Activated gamma-delta T cell treated with Interleukin-2 at 50 U/mL for 16 hours (primary cell): Measurements from ENCODE around the gene COL4A1.

Source experiments
- DNase-seq: peaks from one replicate; pipeline ENCODE4 v3.0.0-alpha.2; 2020

The COL4A1 gene

DNA sequence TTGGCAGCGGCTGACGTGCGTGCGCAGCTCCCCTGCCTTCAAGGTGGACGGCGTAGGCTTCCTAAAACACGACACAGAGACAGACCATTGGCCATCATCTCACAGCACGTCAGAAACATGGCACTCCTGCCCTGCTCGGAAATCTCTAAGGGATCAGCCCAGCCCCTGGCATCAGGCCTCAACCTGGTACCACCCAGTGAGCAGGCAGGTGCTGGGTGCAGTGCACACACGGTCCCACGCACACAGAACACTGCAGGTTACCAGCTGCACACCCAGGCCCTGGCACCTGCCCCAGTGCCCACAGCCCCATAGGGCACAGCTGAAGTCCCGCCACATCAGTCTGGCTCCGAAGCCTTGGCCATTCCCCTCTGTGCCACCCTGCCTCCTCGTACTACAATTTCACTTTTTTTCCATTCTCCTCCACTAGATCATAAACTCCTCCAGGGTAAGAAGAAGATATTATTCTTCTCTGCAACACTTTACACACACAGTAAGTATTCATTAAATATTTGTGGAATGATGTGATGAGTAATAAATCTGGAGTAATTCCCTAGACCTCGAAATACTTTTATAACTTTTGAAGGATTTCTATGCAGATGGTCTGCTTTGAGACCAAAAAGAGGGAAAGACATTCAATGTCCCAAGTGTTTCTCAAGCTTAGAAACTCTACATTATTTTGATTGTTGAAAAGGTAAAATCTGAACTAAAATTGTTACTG is 156.4 kb downstream of the COL4A1 start:
- DNase-seq = no peak

DNA sequence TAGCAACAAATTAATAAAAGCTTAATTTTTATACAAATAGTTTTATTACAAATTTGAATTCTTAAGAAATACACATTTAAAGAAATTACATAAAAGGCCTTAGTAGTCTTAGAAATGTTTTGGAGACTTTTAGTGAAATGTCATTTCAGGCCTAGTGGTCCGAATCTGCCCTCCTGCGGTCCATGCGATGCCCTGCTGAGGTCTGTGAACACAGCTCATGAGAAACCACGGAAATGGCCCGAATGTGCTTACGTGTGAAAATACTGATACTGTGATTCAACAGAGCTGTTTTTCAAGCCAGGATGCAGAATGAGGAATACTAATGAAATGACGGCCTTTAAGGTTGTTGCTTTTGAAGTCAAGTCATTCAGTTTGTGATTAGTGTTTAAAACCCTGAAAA is 157.9 kb downstream of the COL4A1 start:
- DNase-seq = no peak

DNA sequence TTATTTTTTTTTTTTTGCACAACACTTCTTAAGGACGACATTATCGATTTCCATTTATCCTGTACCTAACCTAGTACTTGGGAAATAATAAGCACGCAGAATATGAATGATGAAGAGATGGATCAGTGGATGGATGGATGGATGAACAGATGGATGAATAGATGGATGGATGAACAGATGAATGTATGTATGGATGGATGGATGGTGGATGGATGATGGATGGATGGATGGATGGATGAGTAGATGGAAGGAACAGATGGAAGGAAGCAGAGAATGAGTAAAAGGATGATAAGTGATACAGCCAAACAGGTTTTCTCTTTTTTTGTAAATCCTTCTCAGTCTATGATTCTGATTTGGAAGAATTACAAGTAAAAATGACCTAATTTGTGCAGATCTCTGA is 166.9 kb downstream of the COL4A1 start:
- DNase-seq = no peak

DNA sequence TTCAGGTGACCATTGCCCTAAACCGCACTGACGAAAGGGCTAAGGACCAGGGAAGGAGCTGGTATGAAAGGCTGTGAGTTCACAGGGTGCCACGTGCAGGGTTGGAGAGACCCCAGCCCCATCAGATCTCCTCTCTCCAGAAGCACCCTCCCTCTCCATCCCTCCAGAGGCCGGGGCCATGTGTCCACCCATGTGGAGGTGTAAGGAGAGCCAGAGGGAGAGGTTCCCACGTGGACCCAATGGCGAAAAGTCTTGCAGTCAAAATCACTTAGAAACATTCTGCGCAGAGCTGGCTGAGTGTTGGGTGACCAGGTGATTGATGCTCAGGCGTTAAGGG is 168.3 kb downstream of the COL4A1 start:
- DNase-seq = no peak

DNA sequence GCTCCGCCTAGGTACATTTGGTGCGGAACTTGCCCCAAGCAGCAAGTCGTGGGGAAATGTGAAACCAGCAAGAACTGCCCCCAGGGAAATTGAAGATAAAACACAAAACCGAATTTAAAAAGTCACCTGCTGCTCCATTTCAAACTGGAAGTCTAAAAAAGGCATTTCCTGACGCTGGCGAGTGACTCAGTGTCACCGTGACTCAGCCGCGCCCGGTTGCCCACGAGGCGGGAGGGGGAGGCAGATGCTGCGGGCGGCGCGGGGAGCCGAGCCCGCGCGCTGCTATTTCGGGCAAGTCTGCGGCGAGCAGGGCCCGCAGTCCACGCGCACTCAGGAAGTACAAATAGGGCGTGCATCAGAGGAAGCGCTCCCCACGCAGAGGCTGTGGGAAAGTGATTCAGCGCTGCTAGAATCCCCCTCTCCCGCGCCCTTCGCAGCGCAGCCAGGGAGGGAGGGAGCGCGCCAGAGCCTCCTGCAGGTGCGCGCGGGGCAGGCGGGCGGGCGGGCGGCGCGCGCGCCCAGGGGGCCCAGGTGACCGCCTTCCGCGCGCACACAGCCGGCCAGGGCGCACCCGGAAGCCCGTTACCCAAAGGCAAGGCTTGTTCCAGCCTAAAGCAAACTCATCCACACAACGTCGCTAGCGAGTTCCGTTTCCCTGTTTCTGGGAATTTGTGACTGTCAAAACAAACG is 168.8 kb downstream of the COL4A1 start:
- peak; percentile 37 for DNase-seq

DNA sequence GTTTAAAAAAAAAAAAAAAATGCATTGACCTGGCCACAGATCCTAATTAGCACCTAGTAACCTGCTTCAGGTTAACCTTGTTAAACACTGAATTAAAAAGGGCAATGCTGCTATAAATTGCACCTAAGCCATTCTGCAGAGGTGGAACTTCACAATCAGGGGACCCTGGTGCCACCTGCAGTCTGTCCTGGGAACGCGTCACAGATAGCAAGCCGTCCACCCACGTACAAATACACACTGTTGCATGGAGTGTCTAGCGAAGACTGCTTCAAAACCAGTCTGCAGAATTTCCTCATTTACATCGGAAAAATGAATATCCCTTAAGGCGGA is 169.3 kb downstream of the COL4A1 start:
- no peak for DNase-seq

DNA sequence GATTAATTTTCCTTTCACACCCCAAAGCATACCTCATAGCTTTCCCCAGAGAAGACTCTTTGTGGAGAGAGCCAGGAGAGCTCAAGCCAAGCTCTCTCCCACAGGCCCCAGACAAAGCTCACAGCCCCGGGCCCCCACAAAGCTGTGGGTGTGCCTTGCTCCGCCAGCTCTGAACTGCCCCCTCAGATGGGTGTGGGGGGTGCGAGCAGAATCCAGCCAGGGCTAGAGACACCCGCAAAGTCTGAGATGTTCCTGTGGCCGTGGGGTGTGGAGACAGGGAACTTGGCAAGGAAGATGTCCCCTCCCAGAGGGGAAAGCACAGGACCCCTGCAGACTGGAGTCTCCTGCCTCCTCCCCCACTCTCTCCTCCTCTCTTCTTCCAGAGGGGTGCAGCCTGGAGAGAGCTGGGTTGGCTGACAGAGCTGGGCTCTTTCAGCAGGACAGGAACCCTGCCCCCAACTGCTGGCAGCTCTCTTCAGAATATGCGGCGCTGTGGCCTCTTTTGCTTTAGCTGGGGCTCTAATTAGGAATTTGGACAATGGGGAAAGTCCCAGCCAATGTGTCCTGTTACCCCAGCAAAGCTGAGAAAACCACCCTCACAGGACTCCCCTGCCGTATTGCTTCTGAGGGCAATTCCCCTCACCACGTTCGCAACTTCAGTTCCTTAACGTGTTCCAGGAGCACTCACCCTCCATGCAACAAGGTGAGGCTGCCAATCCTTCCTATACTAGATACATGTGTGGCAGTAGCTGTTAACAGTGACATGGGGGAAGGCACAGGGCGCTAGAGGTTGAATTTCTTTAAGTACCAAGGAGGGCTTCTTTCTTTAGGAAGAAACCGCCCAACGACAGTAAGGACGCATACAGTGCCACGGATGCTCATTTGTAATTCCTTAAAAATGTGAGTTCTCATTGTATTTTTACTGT is 170.0 kb downstream of the COL4A1 start:
- no peak for DNase-seq

DNA sequence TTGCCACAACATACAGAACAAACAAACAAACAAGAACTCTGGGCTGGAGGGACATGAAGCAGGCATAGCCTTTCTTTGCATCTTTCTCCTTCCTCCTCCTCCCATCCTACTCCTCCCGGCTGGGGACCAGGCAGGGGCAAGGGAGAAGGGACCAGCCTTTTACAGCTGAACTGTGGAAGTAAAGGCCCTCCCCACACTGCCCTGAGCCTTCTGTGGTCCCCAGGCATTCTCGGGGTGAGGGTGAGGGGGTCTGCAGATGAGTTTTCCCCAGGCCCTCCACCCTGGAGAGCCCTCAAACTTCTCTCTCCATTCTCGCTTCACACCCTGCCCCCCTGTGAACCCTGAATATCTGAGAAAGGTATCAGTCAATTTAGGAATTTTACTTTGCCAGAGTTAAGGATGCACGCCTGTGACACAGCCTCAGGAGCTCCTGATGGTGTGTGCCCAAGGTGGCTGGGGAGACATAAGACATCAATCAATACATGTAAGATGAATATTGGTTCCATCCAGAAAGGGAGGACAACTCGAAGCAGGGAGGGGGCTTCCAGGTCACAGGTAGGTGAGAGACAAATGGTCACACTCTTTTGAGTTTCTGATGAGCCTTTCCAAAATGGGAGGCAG is 170.9 kb downstream of the COL4A1 start:
- DNase-seq = no peak

DNA sequence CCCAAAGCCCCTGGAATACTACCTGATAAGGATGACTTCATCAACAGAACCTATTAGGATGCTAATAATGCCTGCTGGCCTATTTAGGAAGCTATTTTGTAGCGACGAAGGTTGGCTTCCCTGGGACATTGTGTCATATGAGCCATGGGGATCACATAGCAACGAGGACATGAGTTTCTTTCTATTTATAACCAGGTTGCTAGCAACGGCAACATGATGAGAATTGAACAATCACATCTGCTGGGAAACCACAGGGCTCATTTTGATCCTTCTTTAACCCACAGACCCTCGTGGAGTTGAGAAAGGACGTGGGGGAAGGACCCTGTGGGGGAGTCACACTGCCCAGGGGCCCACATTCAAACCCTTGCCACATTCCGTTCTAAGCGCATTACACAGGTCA is 172.2 kb downstream of the COL4A1 start:
- no peak for DNase-seq

DNA sequence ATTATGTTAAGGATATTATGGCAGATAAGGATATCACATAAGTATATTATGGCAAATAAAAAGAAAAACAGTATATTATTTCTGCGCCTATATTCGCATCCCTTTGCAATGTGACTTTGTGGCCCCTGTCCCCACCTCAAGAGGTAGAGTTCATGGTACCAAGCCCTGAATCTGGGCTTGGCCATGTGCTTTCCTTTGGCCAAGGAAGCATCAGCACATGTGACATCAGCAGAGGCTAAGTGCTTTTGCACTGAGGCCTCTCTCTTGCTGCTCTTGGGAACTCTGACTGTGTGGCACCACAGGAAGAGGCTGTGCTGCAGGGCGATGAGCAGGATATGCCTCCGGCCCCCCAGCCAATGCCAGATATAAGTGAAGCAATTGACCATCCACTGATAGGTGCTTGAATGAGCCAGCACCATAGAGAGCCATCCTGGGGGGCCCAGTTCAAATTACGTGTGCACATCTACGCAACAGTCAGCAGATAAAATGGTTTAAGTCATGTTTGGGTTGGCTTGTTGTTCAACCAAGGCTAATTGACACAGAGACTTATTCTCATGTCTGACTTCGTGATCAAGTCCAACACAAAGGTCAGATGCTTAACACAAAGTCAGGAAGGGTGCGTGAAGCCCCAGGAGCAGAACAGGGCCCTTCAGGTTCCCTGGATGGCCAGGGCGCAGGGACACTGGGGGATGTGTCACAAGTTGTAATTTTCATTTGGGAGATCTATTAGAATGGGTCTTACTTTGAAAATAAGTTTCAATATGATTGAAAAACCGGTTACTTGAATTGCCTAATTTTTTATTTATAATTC is 173.3 kb downstream of the COL4A1 start:
- no peak for DNase-seq

DNA sequence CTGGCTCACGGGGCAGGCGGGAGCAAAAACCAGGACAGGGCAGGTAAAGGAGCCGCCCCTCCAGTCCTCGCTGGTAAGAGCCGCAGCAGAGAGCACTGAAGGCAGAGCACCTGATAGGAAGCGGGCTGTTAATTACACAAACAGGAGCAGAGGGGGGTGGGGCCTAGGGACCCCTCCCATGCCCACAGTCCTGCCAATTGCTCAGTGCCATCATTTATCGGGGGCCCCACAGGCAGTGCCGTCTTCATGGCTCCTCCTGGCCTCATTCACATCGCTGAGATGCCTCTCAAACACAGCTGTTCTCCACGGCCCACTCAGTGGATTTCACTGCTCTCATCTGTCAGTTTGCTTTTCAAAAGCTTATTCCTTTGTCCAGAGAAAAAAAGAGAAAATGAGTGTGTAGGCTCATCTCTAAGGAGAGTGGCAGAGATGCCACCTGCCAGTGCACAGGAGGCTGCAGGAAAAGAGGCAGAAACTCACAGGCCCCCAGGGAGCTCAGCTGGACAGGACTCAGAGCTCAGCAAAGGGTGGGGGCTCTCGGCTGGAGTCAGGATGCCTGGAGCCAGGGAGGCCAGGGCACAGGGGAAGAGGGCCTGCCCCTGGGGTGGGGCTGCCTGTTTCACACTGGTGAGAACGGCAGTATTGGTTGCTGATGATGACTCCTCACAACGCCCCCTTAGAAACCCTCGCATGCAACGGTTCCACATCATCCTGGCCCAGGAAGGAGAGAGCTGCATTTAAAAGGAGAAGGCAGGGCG is 174.6 kb downstream of the COL4A1 start:
- no peak for DNase-seq

DNA sequence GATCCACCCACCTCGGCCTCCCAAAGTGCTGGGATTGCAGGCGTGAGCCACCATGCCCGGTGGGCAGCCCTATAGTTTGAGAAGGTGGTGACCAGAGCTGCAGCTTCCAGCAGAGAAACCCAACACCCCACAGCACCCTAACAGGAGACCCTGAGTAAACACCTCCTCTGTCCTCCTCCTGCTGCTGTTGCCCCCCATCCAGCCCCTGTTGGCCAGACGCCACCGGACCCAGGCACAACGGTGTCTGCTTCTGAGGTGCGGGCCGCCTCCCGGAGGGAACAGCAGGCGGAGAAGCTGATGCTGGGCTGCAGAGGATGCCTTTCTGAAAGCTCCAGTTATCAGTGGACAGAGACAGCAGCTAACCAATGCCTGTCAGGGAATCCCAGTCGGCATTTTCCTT is 175.5 kb downstream of the COL4A1 start:
- no peak for DNase-seq

DNA sequence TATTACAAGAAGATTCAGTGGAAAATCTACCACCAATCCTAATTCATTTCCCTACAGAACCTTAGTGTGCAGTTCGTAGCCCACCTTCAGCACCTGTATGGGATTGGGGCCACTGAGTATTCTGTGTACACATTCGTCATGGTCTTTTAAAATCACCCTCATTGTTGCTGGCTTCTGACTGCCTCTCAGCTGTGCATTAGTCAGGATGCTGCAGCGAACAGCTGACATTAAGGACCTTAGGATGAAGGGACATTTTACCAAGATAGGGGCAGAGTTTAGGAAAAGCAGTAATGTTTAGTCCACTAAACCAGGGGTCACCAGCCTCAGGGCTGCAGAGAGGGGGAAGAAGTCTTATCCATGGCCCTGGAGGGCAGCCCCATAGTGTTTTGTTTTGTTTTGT is 176.5 kb downstream of the COL4A1 start:
- no peak for DNase-seq

DNA sequence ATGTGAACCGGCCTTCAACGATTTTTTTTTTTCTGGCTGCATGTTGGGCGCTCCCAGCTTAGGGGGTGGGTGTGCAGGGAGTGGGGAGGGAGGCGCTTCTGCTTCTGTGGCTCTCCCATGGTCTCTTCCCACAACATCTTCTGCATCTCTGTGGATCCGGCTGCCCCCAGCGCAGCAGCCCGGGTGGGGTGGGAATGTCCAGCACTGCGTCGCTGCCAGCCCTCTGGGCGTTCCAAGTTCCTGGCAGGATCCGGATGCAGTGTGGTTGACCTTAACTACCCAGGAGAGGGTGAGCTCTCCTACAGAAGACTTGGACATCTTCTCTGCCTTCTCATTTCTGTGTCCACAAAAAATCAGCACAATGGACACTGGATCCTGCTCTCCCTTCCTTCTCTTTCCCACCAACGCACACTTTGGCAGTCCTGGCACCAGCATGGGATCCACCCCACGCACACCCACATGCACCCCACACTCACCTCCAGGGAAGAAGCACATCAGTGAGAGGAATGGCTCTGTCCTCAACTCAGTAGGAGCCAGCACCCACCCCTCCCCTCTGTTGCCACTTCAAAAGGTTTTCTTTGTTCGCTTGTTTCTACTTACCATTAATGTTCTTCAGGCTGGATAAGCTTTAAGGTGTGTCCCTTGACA is 177.3 kb downstream of the COL4A1 start:
- no peak for DNase-seq

DNA sequence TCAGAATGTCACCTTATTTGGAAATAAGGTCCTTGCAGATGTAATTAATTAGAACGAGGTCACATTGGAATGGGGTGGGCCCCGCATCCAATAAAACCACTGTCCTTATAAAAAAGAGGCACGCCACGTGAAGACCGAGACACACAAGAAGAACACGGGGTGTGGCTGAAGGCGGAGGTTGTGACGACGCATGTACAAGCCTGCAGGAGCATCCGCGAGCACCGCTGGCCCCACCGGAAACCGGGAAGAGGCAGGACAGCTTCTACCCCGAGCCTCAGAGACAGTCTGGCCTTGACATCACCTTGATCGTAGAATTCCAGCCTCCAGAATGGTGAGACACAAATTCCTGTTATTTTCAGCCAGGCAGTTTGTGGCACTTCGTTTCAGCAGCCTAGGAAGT is 177.9 kb downstream of the COL4A1 start:
- DNase-seq = no peak

DNA sequence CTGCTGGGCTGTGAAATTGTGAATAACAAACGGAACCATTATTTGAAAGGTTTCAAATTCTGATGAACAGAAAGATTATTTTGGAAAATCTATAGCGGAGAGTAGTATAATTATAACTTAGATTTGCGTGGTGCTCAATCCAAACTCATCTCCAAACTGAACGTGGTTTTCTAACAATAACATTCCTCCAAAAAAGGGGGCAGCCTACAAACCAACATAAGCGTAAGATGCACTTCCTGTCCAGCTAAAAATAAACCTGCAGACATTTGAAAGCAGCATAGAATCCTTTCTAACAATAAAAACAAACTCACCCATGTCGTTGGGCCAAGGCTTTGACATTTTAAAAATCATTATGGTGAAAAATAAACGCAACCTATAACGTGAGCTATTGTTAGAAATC is 178.4 kb downstream of the COL4A1 start:
- DNase-seq = no peak

DNA sequence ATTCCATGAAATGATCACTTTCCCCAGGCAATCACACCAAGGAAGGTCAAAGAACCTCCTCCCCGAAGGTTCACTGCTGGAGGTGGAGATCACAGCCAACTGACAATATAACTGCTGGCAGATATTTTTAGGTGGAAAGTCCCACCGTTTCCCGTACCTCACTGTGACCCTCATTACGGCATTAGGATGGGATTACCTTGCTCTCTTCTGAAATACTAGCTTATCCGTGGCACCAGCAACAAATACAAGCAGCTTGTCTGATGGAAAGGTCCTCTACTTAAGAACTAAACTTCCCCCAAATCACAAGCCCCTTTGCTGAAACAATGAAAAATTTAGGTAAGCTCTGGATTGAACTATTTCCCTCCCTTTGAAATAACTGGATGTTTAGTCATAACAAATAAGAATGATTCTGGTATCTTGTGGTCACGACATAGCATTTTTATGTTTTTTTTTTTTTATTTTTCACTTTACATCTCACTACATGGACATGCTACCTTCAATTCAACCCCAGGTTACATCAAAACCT is 178.9 kb downstream of the COL4A1 start:
- no peak for DNase-seq

DNA sequence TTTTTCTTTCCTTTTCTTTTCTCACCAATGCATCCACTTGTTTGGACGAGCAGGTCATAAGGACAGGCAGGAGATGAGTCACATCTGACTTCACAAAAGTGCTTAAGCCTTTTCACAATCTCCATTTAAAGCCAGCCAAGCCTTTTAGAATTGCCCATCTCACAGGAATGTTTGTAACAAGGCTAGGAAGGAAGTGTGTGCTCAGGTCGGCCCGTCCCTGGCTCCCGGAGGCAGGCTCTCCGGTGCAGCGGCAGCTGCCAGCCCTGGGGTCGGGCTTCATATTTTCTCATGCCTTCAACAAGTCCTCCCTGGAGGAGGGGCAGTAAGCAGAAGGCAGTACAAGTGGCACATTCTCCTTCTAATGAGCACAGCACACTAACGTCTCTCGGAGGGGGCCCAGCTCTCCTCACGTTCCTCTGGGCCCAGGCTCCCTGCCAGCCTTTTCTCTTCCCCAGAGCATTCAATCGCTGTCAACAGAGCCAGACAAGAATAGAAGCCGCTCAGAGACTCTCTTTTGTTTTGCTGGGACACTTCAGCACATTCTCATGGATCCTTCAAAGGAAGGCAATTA is 180.5 kb downstream of the COL4A1 start:
- no peak for DNase-seq

DNA sequence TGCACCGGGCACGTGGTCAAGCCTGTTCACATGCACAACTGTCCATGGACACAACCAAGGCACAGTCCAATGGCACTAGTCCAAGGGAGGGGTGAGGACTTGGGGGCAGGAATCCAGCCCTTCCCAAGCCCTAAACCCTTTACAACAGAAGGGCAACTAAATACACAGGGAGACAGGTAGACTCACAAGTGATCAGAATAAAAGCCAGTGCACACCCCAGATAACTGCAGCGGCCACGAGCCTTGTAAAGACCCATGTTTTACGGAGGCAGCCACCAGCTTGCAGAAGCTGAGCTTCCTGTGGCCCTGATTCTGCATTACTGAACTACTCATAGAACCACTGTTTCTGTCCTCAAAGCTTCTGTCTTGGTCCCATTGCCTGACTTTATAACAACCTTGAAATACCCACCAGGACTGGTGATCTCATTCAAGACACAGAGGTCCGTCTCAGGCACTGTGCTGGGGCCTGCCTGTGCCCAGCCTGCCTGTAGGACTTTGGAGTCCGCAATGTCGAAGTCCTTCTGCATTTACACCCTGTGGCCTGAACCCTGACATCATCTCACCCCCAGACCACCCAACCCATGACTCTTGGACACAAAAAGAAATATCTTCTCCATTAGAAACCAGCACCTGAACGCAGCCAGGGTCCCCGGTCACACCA is 181.2 kb downstream of the COL4A1 start:
- DNase-seq = no peak

DNA sequence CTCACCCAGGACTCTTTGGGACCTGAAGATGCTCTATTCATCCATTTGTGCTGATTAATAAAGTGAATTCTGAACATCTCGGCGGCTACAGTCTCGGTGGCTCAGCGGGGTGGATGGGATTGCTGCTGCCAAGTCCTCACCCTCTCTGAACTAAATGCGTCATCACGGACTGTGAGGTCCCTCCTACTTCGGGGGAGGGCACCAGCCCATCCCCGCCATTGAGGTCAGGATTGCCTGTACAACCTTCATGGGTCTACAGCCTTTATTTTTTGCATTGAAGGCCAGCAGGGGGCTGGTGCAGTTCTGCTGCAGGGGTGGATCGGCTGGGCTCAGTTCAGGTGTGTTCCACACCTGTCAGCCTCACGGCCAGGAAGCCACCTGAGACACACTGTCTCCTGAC is 181.8 kb downstream of the COL4A1 start:
- no peak for DNase-seq
